Measurements from ENCODE around the gene PHACTR1.

- TF ChIP-seq POLR2A (IDR thresholded peaks at IDR 0.05; ENCODE audit: low read length) (no peak), GATA1 (IDR thresholded peaks at IDR 0.05; ENCODE audit: low read depth, low read length) (no peak)
Measured at GRCh38 chr6:13238640-13239216, 522.2 kb downstream of the PHACTR1 start.
